Measurements from ENCODE around the gene SP2.
"Not testable (repeated sequence)": the region's sequence is repeated elsewhere in the genome, so short reads cannot be mapped to it uniquely, and the experiment has no call there.

Gene SP2

DNA sequence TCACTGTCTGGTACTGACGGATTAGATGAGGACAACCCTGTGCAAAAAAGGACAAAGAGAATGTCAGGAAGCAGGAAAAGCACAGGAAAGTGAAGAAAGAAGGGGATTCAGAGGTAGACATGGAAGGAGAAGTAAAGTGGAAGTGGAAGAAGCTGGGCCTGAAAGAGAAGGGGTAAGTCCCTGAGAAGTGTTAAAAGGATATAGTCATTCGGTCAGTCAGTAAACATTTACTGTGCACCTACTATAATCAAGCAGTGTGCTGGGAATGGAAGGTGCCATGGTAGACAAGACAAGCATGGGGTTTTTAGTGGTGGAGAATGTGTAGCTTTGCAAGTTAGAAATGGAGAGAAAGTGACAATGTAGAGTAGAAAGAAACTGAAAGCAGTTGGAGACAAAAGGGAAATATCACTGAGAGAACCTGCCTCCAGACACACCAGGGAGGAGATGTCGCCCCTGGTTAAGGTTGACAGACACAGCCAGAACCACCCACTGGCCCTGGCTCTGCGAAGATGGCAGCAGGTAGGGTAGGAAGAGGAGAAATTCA, 4.4 kb upstream of the SP2 start:
- DNase-seq, result no peak

GRCh38 chr17:47894498-47895346, 1.3 kb upstream of the SP2 start:
- DNase-seq, result no peak

DNA sequence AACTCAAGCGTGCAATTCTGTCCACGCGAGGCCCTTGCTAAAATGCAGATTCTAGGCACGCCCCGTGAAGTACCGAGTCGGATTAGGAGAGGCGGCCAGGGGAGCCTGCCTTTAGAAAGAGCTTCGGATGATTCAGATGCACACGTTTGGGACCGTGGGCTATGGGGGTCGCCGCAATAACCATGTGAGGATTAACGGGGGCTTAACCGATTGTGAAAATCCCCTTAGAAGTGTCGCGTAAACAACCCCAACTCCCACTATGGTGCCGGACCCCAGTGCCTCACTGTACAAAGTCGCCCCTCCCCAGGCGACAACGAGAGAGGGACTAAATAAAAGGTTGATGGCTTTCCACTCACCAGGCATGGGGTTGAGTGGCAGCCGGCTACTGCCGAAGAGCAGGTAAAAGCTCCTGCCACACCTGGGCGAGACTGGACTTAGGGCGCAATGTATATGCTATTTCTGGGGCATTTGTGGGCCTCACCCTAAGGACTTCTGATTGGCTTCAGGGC, 635 bp upstream of the SP2 start:
- DNase-seq, result peak; percentile 32 to 34

- DNase-seq, result peak in 1 of 2 experiments; percentile 29
These were observed 845 bp downstream of the SP2 start for GRCh38 chr17:47896672-47897490.

GRCh38 chr17:47897561-47897960, 1.5 kb downstream of the SP2 start:
- DNase-seq, result no peak

- peak; percentile 92 to 93 for DNase-seq
These were observed 2.2 kb downstream of the SP2 start for GRCh38 chr17:47898241-47898640.

DNA sequence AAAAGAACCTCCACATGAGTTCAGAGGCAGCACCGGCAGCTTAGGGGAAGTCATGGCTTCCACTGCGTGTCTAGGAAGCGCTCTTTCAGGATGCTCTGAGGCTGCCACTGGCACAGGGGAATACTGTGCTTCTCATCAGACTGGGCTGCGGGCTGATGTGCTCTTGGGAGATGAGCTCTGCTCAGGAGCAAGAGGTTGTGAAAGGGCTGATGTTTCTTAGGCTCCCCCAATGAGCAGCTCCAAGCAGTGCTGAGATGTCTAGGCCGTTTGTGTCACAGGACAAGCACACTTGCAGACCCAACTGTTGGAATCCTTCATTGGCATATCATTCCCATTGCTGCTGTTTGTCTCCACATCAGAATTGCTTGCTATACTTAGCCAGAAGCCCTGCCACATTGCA, 3.6 kb downstream of the SP2 start:
- no peak for DNase-seq

DNA sequence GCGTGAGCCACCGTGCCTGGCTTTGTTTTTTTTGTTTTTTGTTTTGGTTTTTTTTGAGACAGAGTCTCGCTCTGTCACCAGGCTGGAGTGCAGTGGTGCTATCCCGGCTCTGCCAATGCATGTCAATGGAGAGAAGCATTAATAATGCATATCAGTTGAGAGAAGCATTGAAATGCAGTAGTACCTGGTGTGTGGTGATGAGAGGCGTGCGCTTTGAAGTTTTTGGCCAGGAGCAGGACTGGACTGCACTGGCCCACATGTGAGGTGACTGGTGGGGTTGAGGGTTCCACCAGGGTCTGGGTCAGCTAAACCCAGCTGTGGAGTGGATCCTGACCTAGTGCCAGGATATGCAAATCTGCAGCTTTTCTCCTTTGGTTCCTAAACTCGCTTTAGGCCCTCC, 5.4 kb downstream of the SP2 start:
- no peak for DNase-seq

DNA sequence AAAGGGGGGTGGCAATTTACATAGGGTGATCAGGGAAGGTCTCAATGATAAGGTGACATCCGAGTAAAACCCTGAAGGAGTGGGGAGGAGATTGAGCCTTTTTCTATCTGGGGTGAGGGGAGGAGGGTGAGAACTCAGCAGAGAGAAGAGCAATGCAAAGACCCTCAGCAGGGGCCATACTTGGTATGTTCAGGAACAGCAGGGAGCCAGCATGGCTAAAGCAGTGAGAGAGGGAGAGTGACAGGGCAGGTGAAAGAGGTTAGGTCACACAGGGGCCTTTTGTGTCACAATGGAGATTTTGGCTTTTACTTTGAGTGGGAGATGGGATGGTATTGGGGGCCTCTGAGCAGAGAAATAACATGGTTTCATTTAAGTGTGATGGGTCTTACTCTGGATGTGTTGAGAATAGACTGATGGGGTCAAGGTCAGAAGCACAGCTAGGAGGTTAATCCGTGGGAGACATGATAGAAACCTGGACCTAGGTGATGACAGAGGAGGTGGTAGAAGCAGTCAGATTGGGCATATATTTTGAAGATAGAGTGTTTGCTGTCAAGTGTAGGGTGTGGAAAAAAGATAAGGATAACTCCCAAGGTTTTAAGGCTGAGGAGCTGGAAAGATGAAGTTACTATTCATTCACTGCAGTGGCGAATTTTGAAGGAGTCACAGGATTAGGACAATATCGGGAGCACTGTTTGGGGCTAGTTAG, 6.2 kb downstream of the SP2 start:
- no peak for DNase-seq

DNA sequence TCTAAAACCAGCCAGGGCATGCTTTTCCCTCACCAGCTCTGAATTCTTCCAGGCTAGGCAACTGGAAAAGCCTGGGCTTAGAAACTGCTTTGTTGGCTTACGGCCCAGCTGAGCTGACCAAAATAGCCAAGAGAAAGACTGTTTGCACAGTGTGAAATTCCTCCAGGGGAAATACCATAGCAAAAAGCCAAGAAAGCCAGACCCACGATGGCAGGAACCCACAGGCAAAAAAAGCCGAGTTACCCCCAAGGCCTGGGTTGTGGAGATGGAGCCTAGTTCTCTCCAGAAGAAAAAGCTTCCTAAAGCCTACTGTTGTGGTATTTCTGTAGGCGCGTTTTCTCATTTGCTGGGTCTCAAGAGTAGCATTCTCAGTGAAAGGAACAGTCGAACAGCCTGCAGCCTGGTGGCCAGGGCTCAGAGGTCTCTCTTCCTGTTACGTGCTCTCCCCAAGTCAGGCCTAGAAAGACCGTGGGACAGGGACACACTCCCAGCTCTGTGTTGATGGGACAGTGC, 9.2 kb downstream of the SP2 start:
- DNase-seq, result no peak

DNA sequence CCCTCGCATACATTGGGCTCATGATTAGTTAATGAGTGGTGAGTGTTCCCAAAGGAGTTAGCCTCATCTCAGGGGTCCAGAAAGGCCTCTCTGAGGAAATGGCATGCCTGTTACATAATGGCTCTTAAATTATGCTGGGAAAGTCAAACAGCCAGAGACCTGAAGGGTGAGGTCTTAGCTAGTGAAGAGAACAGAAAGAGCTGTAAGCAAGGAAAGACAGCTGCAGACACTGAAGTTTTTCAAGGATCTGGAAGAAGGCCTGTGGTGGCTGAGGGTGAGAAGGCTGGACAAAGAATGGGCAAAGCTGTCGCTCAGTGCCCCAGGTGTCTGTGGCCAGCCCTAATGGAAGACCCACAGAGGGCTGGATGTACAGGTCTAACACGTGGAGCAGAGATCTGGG, 10.4 kb downstream of the SP2 start:
- DNase-seq, result no peak

GRCh38 chr17:47907932-47908562, 12.0 kb downstream of the SP2 start:
- DNase-seq, result peak; percentile 73 to 82

DNA sequence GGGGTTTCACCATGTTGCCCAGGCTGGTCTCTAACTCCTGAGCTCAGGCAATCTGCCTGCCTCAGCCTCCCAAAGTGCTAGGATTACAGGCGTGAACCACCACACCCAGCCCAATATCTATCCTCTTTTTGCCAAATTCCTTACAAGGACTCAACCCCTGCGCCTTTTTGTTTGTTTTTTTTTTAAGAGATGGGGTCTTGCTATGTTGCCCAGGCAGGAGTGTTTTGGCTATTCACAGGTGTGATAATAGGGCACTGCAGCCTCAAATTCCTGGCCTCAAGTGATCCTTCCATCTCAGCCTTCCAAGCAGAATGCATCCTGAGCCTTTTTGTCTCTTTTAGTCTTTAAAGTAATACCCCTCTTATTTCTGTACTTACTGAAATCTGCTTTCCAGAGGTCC, 17.0 kb downstream of the SP2 start:
- DNase-seq, result no peak

- DNase-seq, result no peak
These were observed 18.4 kb downstream of the SP2 start for GRCh38 chr17:47914306-47914948.

DNA sequence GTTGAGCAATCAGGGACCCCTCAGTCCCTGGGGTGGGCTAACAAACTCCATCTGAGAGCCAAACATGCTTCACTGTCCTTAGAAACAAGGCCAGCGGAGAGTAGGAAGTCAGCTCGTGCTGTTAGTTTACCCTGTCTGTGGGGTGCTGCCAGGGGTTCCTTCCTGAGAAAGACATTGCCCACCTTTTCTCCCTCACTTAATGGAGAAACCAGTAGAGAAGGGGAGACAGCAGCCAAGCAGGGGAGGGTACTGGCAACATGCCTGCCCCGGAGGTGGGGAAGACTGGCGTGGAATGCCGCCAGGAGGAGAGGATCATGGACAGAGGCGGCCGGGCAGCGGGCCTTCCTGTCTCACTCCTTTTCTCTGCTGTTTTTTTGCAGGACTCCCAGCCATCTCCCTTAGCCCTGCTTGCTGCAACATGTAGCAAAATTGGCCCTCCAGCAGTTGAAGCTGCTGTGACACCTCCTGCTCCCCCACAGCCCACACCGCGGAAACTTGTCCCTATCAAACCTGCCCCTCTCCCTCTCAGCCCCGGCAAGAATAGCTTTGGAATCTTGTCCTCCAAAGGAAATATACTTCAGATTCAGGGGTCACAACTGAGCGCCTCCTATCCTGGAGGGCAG, 19.9 kb downstream of the SP2 start:
- DNase-seq, result no peak

DNA sequence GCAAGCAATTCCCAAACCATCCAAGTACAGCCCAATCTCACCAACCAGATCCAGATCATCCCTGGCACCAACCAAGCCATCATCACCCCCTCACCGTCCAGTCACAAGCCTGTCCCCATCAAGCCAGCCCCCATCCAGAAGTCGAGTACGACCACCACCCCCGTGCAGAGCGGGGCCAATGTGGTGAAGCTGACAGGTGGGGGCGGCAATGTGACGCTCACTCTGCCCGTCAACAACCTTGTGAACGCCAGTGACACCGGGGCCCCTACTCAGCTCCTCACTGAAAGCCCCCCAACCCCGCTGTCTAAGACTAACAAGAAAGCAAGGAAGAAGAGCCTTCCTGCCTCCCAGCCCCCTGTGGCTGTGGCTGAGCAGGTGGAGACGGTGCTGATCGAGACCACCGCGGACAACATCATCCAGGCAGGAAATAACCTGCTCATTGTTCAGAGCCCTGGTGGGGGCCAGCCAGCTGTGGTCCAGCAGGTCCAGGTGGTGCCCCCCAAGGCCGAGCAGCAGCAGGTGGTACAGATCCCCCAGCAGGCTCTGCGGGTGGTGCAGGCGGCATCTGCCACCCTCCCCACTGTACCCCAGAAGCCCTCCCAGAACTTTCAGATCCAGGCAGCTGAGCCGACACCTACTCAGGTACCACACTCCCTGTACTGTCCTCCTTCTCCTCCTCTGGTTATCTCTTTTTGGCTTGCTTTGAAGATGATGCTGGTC, 20.6 kb downstream of the SP2 start:
- DNase-seq, result no peak

- DNase-seq, result no peak
These were observed 21.5 kb downstream of the SP2 start for GRCh38 chr17:47917581-47917980.

GRCh38 chr17:47918006-47918405, 22.0 kb downstream of the SP2 start:
- DNase-seq, result peak; percentile 61 to 66

DNA sequence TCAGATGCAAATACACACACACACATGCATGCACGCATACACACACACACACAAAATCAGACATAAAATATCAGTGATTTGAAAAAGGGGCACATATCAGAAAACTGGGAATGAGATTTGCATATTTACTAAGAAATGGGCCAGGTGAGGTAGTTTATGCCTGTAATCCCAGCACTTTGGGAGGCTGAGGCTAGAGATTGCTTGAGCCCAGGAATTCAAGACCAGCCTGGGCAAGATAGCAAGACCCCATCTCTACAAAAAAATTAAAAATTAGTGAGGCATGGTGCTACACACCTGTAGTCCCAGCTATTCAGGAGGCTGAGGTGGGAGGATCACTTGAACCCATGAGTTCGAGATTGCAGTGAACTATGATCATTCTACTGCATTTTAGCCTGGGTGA, 23.0 kb downstream of the SP2 start:
- DNase-seq, result no peak

GRCh38 chr17:47919889-47920288, 23.9 kb downstream of the SP2 start:
- not testable (repeated sequence) for DNase-seq

Measured in AML-193 (cell line).